ENCODE results near the gene MOCS3. TPM values are rescaled to one million over a fixed set of nuclear protein-coding genes. Genes with fewer than 3 reads are reported as not detected.

The MOCS3 gene
- total RNA-seq, 2 experiments from 2014 or later, result 5.3 to 5.8 TPM

GRCh38 chr20:50948132-50948785, 10.4 kb upstream of the MOCS3 start:
- no peaks in the 10 kb centered on the region for H3K4me1 Mint-ChIP-seq
- DNase-seq (no peak), ATAC-seq (ENCODE audit: low read depth) (no peak)
- no peaks in the 10 kb centered on the region for H3K9me3 Mint-ChIP-seq
- H3K4me3 Mint-ChIP-seq, result no peak overlapping the region
- no peaks in the 10 kb centered on the region for H3K27me3 Mint-ChIP-seq
- POLR2A ChIA-PET, result no interaction called here
- no peak overlapping the region for H3K27ac Mint-ChIP-seq
- peaks cover 12% of the 10 kb centered on the region for H3K36me3 Mint-ChIP-seq

GRCh38 chr20:50953196-50953595, 5.4 kb upstream of the MOCS3 start:
- Mint-ChIP-seq H3K36me3 (peaks cover 7% of the 10 kb centered on the region), H3K4me1 (peaks cover 22% of the 10 kb centered on the region), H3K9me3 (no peaks in the 10 kb centered on the region), H3K27ac (no peak overlapping the region), H3K27me3 (no peaks in the 10 kb centered on the region), H3K4me3 (no peak overlapping the region)
- POLR2A ChIA-PET, result no interaction called here
- no peak for DNase-seq
- ATAC-seq (ENCODE audit: low read depth), result no peak

DNA sequence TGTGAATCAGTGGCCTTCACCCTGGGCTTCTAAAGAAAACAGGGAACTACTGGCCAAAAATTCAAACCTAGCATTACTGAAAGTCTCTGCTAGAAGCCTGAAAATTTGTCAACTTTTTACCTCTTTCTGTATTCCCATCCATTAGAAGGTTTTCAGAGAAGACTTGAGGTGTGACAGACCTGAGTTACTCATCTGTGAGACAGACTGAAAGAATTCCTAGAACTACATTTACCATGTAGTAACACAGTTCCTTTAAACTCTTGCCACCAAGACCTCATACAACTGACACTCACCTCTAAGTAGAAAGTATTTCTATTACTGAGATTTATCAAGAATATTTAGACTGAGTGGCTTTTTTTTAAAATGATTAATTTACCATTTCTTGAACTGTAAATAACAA, 4.8 kb upstream of the MOCS3 start:
- H3K27ac Mint-ChIP-seq, result no peak overlapping the region
- POLR2A ChIA-PET, result no interaction called here
- H3K27me3 Mint-ChIP-seq, result no peaks in the 10 kb centered on the region
- H3K9me3 Mint-ChIP-seq, result no peaks in the 10 kb centered on the region
- DNase-seq (no peak), ATAC-seq (ENCODE audit: low read depth) (no peak)
- H3K4me1 Mint-ChIP-seq, result peaks cover 22% of the 10 kb centered on the region
- H3K36me3 Mint-ChIP-seq, result peaks cover 7% of the 10 kb centered on the region
- no peak overlapping the region for H3K4me3 Mint-ChIP-seq

DNA sequence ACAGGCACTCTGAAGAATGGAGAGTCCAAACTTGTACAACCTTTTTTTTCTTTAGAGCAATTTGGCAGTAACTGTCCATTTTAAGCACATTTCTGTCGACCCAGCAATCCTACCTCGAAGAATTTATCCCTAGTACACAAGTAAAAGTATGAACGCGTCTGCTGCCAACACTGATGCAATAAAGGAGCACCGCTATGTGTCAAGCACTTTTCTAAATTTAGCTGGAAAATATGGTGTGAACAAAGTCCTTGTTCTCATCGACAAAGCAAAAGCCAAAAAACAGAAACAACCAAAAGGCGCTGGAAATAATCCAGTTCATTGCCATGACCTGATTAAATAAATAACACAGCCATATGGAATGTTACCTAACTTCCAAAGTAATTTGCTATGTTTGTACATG, 1.3 kb upstream of the MOCS3 start:
- H3K9me3 Mint-ChIP-seq, result no peaks in the 10 kb centered on the region
- ATAC-seq (ENCODE audit: low read depth) (no peak), DNase-seq (no peak)
- POLR2A ChIA-PET, result interaction anchor here (1.4 to 3.9 kb wide), 8 partner anchors 10 to 227 kb away, joined by 3 to 106 read pairs (median 7); partner anchors contain the start of genes ADNP, BCAS4 and PARD6B
- H3K4me3 Mint-ChIP-seq, result peak overlapping the region; percentile 94
- H3K4me1 Mint-ChIP-seq, result peaks cover 33% of the 10 kb centered on the region
- H3K27ac Mint-ChIP-seq, result peak overlapping the region; percentile 93
- H3K36me3 Mint-ChIP-seq, result peaks cover 8% of the 10 kb centered on the region
- no peaks in the 10 kb centered on the region for H3K27me3 Mint-ChIP-seq

DNA sequence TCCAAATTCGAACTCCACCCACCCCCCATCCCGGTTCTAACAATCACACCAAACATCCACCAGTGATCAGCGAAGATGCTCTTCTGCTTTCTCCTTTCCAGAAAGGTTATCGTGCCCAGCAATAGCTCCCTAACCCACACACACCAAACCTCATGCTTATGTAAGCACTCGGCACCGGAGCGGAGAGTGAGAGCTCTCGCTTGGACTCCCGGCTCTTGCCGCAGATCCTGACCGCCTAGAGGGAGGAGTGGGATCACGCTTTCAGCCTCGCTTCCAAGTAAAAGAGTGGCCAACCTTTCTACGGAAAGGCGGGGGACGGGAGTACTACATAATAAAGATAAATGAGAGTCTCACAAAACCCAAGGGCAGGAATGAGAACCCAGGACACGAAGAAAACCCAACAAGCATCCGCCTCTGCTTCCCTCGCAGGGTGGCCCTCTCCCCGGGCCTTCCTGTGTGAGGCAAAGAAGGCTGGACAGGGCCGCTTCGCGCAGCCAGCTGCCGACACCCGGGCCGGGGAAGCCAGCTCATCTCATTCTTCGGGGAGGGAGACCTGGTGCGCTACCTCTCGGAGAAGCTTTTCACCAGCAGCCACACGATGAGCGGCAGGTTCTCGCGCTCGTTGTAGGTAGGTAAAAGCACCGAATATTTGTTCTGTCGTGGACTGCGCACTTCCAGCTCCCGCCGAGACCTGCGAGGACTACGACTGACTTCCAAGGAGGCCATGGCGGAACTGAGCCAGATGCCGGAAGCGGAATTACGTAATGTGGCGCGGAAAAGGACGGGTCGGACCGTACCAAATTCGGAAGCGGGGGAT, 612 bp upstream of the MOCS3 start, which contains the start of gene DPM1:
TSS of gene DPM1 (minus strand) at position 735 of the 817 bp plus-strand sequence. CDS start at position 726, 9 bp downstream.
- Mint-ChIP-seq H3K36me3 (peaks cover 9% of the 10 kb centered on the region), H3K27me3 (no peaks in the 10 kb centered on the region), H3K4me3 (peak within 1 kb of the TSS; percentile 94), H3K9me3 (no peaks in the 10 kb centered on the region), H3K27ac (peak within 1 kb of the TSS; percentile 93), H3K4me1 (peaks cover 34% of the 10 kb centered on the region)
- DNase-seq (peak; percentile 86), ATAC-seq (ENCODE audit: low read depth) (peak; percentile 79)
- POLR2A ChIA-PET, result interaction anchor here (0.6 to 3.9 kb wide), 20 partner anchors 8 to 771 kb away, joined by 3 to 106 read pairs (median 4); partner anchors contain the start of genes ADNP, BCAS4 and PARD6B

- Mint-ChIP-seq H3K4me3 (peak overlapping the region; percentile 94), H3K36me3 (peaks cover 7% of the 10 kb centered on the region), H3K4me1 (peaks cover 36% of the 10 kb centered on the region), H3K27ac (peak overlapping the region; percentile 93), H3K9me3 (no peaks in the 10 kb centered on the region), H3K27me3 (no peaks in the 10 kb centered on the region)
- DNase-seq, result no peak
- no peak for ATAC-seq (ENCODE audit: low read depth)
- POLR2A ChIA-PET, result interaction anchor here (3.4 to 3.9 kb wide), 2 partner anchors 28 to 165 kb away, joined by 41 to 106 read pairs; partner anchors contain the start of genes ADNP and BCAS4
Measured at GRCh38 chr20:50959543-50960126, 1.0 kb downstream of the MOCS3 start.

DNA sequence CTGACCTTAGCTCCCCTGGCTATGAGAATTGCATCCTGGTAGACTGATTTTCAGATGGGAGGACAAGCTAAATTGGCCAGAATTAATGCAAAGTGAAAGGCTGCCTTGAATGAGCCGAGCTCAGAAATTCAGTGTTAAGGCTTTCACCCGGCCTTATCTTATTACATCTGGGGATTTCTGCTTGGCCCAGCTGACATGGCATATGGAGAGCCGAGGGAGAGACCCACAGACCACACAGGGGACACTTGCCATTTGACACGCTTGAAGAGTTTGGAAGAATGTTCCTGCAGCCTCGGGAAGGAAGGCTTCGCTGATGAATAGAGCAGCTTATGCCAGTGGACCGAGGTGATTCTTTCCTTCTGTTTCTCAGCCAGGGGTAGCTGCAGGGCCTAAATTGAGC, 9.0 kb downstream of the MOCS3 start:
- H3K27me3 Mint-ChIP-seq, result no peaks in the 10 kb centered on the region
- peaks cover 4% of the 10 kb centered on the region for H3K4me1 Mint-ChIP-seq
- H3K9me3 Mint-ChIP-seq, result no peaks in the 10 kb centered on the region
- ATAC-seq (ENCODE audit: low read depth), result no peak
- no peak overlapping the region for H3K27ac Mint-ChIP-seq
- POLR2A ChIA-PET, result interaction anchor here (0.8 kb wide), 1 partner anchor 9 kb away, joined by 3 read pairs; the partner anchor contains the start of genes DPM1 and MOCS3
- no peak overlapping the region for H3K4me3 Mint-ChIP-seq
- H3K36me3 Mint-ChIP-seq, result no peaks in the 10 kb centered on the region
- no peak for DNase-seq

- Mint-ChIP-seq H3K27me3 (no peaks in the 10 kb centered on the region), H3K36me3 (no peaks in the 10 kb centered on the region), H3K4me1 (peaks cover 1% of the 10 kb centered on the region), H3K27ac (no peak overlapping the region), H3K9me3 (no peaks in the 10 kb centered on the region), H3K4me3 (no peak overlapping the region)
- ATAC-seq (ENCODE audit: low read depth) (no peak), DNase-seq (no peak)
- POLR2A ChIA-PET, result no interaction called here
Measured at GRCh38 chr20:50968289-50968688, 9.7 kb downstream of the MOCS3 start.

DNA sequence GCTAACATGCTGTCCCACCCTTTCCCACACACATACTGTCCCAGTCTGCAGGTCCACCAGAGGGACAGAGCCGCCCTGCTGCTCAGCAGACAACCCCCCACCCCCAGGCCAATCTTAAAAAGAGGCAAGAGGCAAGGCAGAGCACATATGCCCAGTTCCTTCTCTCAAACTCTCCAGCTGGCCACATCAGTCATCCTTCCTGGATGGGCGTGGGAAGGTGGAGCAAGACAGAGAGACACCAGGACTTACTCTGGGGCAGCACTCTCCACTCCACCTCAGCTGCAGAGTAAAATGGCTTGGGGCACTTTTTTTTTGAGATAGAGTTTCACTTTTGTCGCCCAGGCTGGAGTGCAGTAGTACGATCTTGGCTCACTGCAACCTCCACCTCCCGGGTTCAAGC, 10.8 kb downstream of the MOCS3 start:
- Mint-ChIP-seq H3K4me1 (no peaks in the 10 kb centered on the region), H3K9me3 (no peaks in the 10 kb centered on the region), H3K36me3 (no peaks in the 10 kb centered on the region), H3K27ac (no peak overlapping the region), H3K27me3 (no peaks in the 10 kb centered on the region), H3K4me3 (no peak overlapping the region)
- DNase-seq (no peak), ATAC-seq (ENCODE audit: low read depth) (no peak)
- POLR2A ChIA-PET, result no interaction called here

DNA sequence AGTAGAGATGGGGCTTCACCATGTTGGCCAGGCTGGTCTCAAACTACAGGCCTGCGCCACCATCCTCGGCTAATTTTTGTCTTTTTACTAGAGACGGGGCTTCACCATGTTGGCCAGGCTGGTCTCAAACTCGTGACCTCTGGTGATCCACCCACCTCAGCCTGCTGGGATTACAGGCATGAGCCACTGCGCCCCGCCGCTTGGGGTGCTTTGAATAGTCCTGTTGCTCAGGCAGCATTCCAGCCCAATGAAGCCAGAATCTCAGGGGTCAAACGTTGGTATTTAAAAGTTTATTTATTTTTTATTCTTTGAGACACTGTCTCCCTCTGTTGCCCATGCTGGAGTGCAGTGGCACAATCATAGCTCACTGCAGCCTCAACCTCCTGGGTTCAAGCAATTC, 11.3 kb downstream of the MOCS3 start:
- no peaks in the 10 kb centered on the region for H3K9me3 Mint-ChIP-seq
- no peak for DNase-seq
- no peaks in the 10 kb centered on the region for H3K36me3 Mint-ChIP-seq
- H3K27ac Mint-ChIP-seq, result no peak overlapping the region
- no peaks in the 10 kb centered on the region for H3K27me3 Mint-ChIP-seq
- ATAC-seq (ENCODE audit: low read depth), result no peak
- POLR2A ChIA-PET, result no interaction called here
- H3K4me3 Mint-ChIP-seq, result no peak overlapping the region
- no peaks in the 10 kb centered on the region for H3K4me1 Mint-ChIP-seq

- ATAC-seq (ENCODE audit: low read depth) (no peak), DNase-seq (no peak)
- Mint-ChIP-seq H3K27ac (no peak overlapping the region), H3K9me3 (no peaks in the 10 kb centered on the region), H3K4me3 (no peak overlapping the region), H3K4me1 (no peaks in the 10 kb centered on the region), H3K36me3 (no peaks in the 10 kb centered on the region), H3K27me3 (peaks cover 9% of the 10 kb centered on the region)
- POLR2A ChIA-PET, result no interaction called here
Measured at GRCh38 chr20:50975701-50976330, 17.2 kb downstream of the MOCS3 start.

GRCh38 chr20:50977066-50978021, 18.7 kb downstream of the MOCS3 start:
- H3K4me3 Mint-ChIP-seq, result no peak overlapping the region
- no peaks in the 10 kb centered on the region for H3K36me3 Mint-ChIP-seq
- peaks cover 2% of the 10 kb centered on the region for H3K4me1 Mint-ChIP-seq
- ATAC-seq (ENCODE audit: low read depth) (no peak), DNase-seq (no peak)
- H3K9me3 Mint-ChIP-seq, result no peaks in the 10 kb centered on the region
- H3K27me3 Mint-ChIP-seq, result peaks cover 15% of the 10 kb centered on the region
- no peak overlapping the region for H3K27ac Mint-ChIP-seq
- POLR2A ChIA-PET, result no interaction called here

Data from activated naive CD8-positive, alpha-beta T cell treated with anti-CD3 and anti-CD28 coated beads, Interleukin-2, amount 10 ng/mL, durations not matched to agents 7 days and 5 days (primary cell).